ENCODE measurements around the gene CNFN. TPM values are rescaled to one million over a fixed set of nuclear protein-coding genes. Genes with fewer than 3 reads are reported as not detected.

The CNFN gene
- polyA plus RNA-seq, 3 donors: 1.3 to 1.6 (median 1.5) TPM

Other genes starting within 250 kb of the CNFN start
- gene DEDD2, start 172.6 kb downstream of the CNFN start, polyA plus RNA-seq (ENCODE audit: insufficient read length in 3 of 3): 10 to 100 TPM; 23.8 to 30.5 (median 29.2) TPM
- gene ZNF526, start 170.0 kb downstream of the CNFN start, polyA plus RNA-seq (ENCODE audit: insufficient read length in 3 of 3): 1 to 10 TPM; 7.6 to 9.2 (median 9.0) TPM
- gene GSK3A, start 147.7 kb downstream of the CNFN start, polyA plus RNA-seq (ENCODE audit: insufficient read length in 3 of 3): 10 to 100 TPM; 63.5 to 80.8 (median 74.0) TPM
- gene ERF, start 135.2 kb downstream of the CNFN start, polyA plus RNA-seq (ENCODE audit: insufficient read length in 3 of 3): 10 to 100 TPM; 65.2 to 78.9 (median 74.2) TPM
- gene CIC, start 121.0 kb downstream of the CNFN start, polyA plus RNA-seq (ENCODE audit: insufficient read length in 3 of 3): 10 to 100 TPM; 44.2 to 67.5 (median 62.6) TPM
- 1 to 10 TPM; 1.3 to 2.7 (median 1.4) TPM for gene PRR19, start 88.2 kb downstream of the CNFN start, polyA plus RNA-seq (ENCODE audit: insufficient read length in 3 of 3)
- 100 to 1,000 TPM in 1 of 3 donors, 10 to 100 TPM in 2; 71.2 to 104 (median 73.1) TPM for gene PAFAH1B3, start 87.7 kb downstream of the CNFN start, polyA plus RNA-seq (ENCODE audit: insufficient read length in 3 of 3)
- gene TMEM145, start 77.0 kb downstream of the CNFN start, polyA plus RNA-seq (ENCODE audit: insufficient read length in 3 of 3): 1 to 10 TPM in 1 of 3 donors, under 1 TPM in 2; 0.72 to 1.2 (median 0.90) TPM
- 10 to 100 TPM; 36.5 to 49.2 (median 47.5) TPM for gene MEGF8, start 64.7 kb downstream of the CNFN start, polyA plus RNA-seq (ENCODE audit: insufficient read length in 3 of 3)
- 10 to 100 TPM in 2 of 3 donors, 1 to 10 TPM in 1; 9.7 to 14.0 (median 11.0) TPM for gene LIPE, start 37.1 kb upstream of the CNFN start, polyA plus RNA-seq (ENCODE audit: insufficient read length in 3 of 3)
- gene CXCL17, start 52.6 kb upstream of the CNFN start, polyA plus RNA-seq (ENCODE audit: insufficient read length in 3 of 3): under 1 TPM in 1 of 3 donors, not detected in 2; 0.11 TPM
- 10 to 100 TPM in 2 of 3 donors, 1 to 10 TPM in 1; 9.7 to 18.9 (median 13.4) TPM for gene CEACAM1, start 138.2 kb upstream of the CNFN start, polyA plus RNA-seq (ENCODE audit: insufficient read length in 3 of 3)
- gene CEACAM8, start 204.6 kb upstream of the CNFN start, polyA plus RNA-seq (ENCODE audit: insufficient read length in 3 of 3): under 1 TPM; 0.20 to 0.32 (median 0.26) TPM

Measured in renal cortex interstitium (tissue), 3 donors.